ENCODE data around the gene CLDN6.

Gene CLDN6

GRCh38 chr16:3051494-3051893, 33.5 kb upstream of the CLDN6 start:
- DNase-seq (ENCODE audit: low spot score), result no peak

DNA sequence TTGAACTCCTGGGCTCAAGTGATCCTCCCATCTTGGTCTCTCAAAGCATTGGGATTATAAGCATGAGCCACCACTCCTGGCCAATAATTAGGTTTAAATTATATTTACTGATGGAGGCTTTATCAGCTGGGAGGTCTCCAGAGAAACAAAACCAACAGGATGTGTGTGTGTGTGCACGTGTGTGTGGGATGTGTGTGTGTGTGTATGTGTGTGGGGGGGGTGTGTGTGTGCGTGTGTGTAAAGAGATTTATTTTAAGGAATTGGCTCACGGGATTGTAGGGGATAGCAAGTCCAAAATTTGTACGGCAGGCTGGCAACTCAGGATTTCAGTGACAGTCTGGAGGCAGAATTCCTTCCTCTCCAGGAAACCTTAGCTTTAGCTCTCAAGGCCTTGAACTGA, 33.0 kb upstream of the CLDN6 start:
- DNase-seq (ENCODE audit: low spot score), result no peak

- DNase-seq (ENCODE audit: low spot score), result no peak
These were observed 32.5 kb upstream of the CLDN6 start for GRCh38 chr16:3050487-3050886.

DNA sequence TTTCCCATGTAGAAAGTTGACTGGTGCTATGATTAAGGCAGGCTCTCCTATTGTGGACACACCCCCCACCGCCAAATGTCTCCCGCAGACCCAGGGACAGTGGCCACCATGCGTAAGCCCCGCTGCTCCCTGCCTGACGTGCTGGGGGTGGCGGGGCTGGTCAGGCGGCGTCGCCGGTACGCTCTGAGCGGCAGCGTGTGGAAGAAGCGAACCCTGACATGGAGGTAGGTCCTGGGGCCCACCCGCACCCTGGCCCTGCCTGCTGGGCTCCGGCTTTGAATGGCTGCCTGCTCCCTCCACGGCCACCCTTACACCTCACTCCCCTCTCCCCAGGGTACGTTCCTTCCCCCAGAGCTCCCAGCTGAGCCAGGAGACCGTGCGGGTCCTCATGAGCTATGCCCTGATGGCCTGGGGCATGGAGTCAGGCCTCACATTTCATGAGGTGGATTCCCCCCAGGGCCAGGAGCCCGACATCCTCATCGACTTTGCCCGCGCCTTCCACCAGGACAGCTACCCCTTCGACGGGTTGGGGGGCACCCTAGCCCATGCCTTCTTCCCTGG, 32.0 kb upstream of the CLDN6 start:
- DNase-seq (ENCODE audit: low spot score), result no peak

DNA sequence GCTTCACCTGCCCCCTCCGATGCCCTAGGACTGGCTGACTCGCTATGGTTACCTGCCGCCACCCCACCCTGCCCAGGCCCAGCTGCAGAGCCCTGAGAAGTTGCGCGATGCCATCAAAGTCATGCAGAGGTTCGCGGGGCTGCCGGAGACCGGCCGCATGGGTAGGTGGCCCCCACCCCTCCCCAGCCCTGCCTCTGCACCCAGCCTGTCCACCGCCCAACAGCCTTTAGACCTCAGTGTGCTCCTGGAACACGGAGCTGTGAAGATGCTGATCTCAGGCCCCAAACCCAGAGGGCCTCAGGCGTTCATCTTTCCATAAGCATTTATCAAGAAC, 29.4 kb upstream of the CLDN6 start:
- DNase-seq (ENCODE audit: low spot score), result no peak

GRCh38 chr16:3046641-3047386, 28.8 kb upstream of the CLDN6 start:
- DNase-seq (ENCODE audit: low spot score), result no peak

DNA sequence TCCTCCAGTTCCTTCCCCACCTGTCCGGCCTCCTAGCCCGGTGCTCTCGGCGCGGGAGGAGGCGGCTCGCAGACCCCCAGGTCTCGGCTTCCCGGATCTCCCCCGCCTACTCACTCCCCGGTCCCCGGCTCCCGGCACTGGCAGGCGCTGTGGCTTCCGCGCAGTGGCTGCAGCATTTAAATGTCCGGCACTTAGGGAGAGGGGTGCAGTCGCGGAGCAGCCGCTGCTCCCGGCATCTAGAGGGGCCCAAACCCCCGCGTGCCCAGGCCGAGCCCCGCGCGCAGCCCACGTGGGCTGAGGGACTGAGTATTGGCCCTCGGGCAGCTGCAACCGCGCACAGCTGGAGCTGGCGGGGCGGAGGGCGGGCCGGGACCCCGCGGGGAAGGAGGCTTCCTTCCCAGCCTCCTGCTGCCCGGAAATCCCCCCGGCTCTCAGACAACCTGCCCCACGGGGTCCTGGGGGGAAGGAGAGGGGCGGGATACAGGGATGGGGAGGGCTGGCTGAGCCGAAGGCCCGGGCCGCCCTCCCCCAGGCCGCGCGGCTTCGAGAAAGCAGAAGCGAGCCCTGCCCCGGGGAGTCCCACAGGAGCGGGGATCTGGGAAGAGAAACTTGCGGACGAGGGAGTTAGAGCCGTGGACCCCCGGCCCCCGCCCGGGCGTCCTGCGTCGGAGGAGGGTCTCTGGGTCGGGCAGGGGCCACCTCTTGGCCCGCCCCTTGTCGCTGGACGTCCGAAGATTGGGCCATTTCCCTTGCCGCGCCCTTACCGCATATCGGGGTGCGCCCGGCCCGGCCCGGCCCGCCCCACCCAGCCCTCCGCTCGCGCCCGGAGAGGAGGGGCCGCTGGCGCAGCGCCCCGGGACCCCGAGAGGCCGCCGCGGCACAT, 28.0 kb upstream of the CLDN6 start, which contains the start of gene MMP25:
Gene MMP25 (plus strand): TSS at position 804 of the 883 bp plus-strand sequence. CDS start 357 bp downstream, outside the sequence.
- no peak for DNase-seq (ENCODE audit: low spot score)

DNA sequence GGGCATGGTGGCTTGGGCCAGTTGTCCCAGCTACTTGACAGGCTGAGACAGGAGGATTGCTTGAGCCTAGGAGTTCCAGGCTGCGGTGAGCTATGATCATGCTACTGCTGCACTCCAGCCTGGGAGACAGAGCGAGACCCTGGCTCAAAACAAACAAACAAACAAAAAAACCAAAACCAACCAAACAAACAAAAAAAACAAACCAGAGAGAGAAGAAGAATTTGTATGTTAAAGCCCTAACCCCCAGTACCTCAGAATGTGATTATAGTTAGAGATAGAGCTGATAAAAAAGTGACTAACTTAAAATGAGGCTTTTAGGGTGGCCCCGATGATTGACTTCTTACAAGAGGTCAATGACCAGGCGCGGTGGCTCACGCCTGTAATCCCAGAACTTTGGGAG, 26.7 kb upstream of the CLDN6 start:
- DNase-seq (ENCODE audit: low spot score), result no peak

DNA sequence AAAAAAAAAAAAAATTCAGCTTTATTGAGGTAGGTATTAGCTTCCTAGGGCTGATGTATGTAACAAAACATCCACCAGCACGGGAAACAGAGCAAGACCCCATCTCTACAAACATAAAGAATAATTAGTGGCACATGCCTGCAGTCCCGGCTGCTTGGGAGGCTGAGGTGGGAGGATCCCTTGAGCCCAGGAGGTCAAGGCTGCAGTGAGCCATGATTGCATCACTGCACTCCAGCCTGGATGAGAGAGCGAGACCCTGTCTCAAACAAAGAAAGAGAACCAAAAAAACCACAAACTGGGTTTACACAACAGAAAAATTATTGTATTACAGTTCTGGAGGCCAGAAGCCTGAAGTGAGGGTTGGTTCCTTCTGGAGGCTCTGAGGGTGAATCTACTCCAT, 24.4 kb upstream of the CLDN6 start:
- DNase-seq (ENCODE audit: low spot score), result no peak

DNA sequence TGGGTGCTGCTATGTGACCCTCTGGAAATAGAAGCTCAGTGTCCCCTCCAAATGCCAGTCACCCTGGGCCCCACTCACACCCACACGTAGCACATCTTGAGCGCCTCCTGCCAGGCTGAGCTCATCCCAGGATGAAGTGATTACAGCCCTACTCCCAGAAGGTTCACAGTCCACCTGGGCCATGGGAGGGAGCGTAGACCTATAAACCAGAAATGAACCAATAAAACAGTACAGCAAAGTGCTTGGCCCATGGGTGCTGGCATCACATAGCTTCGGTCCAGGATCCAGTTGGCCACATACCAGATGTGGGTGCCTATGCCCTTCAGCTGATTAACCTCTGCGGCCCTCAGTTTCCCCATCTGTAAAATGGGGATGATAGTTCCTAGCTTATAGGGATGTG, 20.9 kb upstream of the CLDN6 start:
- no peak for DNase-seq (ENCODE audit: low spot score)

DNA sequence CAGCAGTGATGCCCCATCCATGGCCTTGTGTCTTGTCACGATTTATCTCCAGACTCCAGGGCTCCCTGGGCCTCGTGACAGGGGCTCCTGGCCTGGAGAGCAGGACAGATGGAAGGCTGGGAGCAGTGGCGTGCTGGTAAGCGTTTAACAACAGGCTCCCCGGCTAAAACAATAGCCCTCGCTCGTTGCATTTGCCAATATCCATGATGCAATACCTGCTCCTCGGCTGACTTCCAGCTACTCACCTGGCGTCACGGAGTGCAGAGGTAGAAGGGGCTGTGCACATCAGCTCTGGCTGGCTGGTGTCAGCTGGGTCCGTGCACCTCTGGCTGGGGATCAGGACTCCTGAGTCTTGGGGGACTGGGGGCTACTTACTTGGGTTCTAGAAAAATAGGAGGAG, 20.3 kb upstream of the CLDN6 start:
- no peak for DNase-seq (ENCODE audit: low spot score)

DNA sequence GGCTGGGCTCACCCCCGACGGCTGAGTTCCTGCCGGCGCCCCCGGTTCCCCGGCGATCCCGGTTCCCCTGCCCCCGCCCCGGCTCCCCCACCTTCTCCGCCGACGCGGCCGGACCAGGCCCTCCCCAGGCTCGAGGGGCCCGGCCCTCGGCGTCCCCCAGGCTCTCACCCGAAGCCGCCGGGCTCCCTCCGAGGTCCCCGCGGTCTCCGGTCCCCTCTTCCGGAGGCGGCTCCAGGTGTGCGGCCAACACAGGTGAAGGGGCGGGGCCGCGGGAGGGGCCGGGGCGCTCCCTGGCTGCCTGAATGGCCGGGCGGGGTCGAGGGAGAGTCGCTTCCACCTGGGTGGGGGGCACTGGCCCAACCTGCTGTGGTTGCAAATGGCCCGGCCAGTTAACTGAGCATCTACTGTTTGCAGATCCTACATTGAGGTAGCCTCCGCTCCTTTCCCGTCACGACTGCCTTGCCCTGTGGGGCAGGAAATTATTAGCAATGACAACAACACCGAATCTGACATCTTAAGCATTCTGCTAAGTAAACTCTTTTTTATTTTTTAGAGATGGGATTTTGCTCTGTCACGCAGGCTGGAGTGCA, 18.8 kb upstream of the CLDN6 start, which contains the start of gene BICDL2:
Gene BICDL2 (minus strand): TSS at position 219 of the 590 bp plus-strand sequence. CDS start 1,448 bp downstream, outside the sequence.
- no peak for DNase-seq (ENCODE audit: low spot score)

GRCh38 chr16:3035972-3036725, 18.2 kb upstream of the CLDN6 start:
- no peak for DNase-seq (ENCODE audit: low spot score)

- no peak for DNase-seq (ENCODE audit: low spot score)
These were observed 17.4 kb upstream of the CLDN6 start for GRCh38 chr16:3035289-3035971.

DNA sequence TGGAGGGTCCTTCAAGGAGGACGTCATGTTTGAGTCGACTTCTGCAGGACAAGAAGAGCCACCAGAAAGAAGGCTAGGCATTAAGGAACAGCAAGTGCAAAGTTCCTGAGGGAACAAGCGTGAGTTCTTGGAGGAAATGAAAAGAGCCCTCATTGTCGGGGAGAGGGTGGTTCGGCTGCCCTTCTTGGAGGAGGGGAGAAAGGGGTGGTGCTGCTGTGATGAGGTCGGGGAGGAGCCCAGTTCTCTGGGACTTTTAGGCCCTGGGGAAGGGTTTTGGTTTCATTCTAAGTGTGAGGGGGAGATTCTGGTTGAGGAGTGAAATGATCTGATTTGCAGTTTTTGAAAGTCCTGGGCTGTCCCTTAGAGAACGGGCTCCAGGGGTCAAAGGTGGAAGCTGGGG, 14.6 kb upstream of the CLDN6 start:
- DNase-seq (ENCODE audit: low spot score), result no peak

- DNase-seq (ENCODE audit: low spot score), result no peak
These were observed 12.5 kb upstream of the CLDN6 start for GRCh38 chr16:3030222-3031212.

GRCh38 chr16:3029491-3030221, 11.7 kb upstream of the CLDN6 start:
- no peak for DNase-seq (ENCODE audit: low spot score)

DNA sequence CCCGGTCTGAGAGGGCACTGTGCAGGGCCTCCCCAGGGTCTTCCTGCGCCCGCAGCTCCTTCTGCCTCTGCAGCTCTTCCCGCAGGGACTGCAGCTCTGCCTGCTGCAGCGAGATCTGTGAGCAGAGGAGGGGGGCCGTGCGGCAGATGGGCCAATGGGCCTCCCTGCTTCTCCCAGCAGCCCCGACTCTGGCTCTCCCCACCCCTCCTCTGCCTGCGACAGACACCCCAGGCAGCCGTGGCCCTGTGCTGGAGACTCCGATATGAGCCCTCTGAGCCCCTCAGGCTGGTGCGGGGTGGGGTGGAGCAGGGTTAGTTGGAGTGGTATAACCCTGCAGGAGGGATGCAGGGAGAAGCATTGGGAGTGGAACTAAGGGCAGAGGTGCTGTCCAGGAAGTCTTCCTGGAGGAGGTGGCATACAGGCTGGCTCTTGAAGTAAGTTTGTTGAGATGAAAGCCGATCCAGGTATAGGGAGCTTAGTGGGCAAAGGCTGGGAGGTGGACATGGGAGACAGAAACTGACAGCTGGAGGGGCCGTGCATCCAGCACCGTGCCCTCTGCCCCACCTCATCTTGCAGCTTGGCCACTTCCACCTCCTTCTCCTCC, 10.8 kb upstream of the CLDN6 start:
- DNase-seq (ENCODE audit: low spot score), result no peak

Measured in COLO829 (cell line).